Measurements from ENCODE around the gene RAPGEF4.

Gene RAPGEF4

GRCh38 chr2:173095356-173095755, 359.7 kb downstream of the RAPGEF4 start:
- no peak for DNase-seq (ENCODE audit: low spot score)

GRCh38 chr2:173099271-173099670, 363.6 kb downstream of the RAPGEF4 start:
- DNase-seq (ENCODE audit: low spot score) = no peak

- DNase-seq (ENCODE audit: low spot score) = no peak
Observed at GRCh38 chr2:173099804-173100203, 364.2 kb downstream of the RAPGEF4 start.

- DNase-seq (ENCODE audit: low spot score) = no peak
Observed at GRCh38 chr2:173101687-173102086, 366.0 kb downstream of the RAPGEF4 start.

Measured in HuH-7.5 (cell line).